Measurements from ENCODE around the gene PDCD2L.
A peak's percentile ranks its signal among the peaks of the same experiment; 100 is the strongest.

PDCD2L gene

GRCh38 chr19:34430738-34431625 is 26.8 kb downstream of the PDCD2L start:
- DNase-seq (ENCODE audit: low read depth): no peak
- no peak overlapping the region for H3K4me3 ChIP-seq (ENCODE audit: low read length)
- TF ChIP-seq, protein P1, sequence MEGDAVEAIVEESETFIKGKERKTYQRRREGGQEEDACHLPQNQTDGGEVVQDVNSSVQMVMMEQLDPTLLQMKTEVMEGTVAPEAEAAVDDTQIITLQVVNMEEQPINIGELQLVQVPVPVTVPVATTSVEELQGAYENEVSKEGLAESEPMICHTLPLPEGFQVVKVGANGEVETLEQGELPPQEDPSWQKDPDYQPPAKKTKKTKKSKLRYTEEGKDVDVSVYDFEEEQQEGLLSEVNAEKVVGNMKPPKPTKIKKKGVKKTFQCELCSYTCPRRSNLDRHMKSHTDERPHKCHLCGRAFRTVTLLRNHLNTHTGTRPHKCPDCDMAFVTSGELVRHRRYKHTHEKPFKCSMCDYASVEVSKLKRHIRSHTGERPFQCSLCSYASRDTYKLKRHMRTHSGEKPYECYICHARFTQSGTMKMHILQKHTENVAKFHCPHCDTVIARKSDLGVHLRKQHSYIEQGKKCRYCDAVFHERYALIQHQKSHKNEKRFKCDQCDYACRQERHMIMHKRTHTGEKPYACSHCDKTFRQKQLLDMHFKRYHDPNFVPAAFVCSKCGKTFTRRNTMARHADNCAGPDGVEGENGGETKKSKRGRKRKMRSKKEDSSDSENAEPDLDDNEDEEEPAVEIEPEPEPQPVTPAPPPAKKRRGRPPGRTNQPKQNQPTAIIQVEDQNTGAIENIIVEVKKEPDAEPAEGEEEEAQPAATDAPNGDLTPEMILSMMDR (conservative IDR thresholded peaks at IDR 0.05; ENCODE audit: low read depth, low read length): peak; percentile 81

DNA sequence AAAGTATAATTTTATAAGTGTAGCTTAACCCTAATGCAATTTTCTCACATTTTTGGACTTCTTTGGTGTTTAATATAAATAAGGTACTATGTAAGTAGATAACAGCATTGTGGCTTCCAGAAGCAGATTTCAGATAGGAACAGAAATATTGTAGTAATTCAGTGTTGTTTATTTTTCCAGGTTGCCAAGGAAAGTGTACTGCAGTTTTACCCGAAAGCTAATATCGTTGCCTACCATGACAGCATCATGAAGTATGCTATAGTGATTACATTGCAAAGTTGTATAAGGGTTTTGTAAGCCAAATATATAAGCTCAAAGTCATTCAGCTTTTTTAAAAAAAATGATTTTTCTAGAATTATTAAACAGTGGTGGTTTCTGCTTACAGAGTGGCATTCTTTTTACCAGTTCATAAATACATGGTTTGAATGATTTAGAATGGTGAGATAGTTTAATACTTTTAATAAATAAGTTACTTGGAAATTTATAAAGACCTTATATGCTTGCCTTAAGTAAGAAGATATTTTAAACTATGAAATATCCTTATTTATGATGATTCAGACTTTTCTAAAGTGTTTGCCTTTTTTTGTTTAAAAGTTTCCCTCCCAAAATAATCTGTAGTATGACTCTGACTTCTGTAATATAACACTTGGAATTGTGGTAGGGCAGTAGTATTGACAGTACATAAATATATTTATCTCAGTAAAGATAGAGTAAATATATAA is 27.6 kb downstream of the PDCD2L start:
- no peak overlapping the region for H3K4me3 ChIP-seq (ENCODE audit: low read length)
- TF ChIP-seq, protein P1 (conservative IDR thresholded peaks at IDR 0.05; ENCODE audit: low read depth, low read length): no peak
- DNase-seq (ENCODE audit: low read depth): no peak

GRCh38 chr19:34432797-34433196 is 28.6 kb downstream of the PDCD2L start:
- TF ChIP-seq, protein P1 (conservative IDR thresholded peaks at IDR 0.05; ENCODE audit: low read depth, low read length): no peak
- DNase-seq (ENCODE audit: low read depth): peak; percentile 76
- no peak overlapping the region for H3K4me3 ChIP-seq (ENCODE audit: low read length)

DNA sequence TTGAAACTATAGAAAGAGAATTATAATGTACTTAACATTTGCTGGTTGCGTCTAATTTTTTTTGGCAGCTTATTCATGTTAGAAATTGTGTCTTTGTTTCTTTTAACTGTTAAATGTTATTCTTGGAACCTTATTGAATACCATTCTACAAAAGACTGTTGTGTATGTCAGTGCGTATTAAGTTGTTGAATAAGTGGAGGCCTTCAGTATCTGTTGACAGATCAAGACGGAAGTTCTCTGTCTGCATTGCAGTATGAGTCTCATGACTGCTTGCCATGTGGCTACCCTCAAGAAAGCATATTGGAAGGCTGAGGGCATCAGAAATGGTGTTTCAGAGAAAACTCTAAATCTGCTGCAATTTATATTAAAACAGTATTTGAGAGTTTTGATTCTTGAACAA is 32.5 kb downstream of the PDCD2L start:
- TF ChIP-seq, protein P1 (conservative IDR thresholded peaks at IDR 0.05; ENCODE audit: low read depth, low read length): no peak
- no peak for DNase-seq (ENCODE audit: low read depth)
- H3K4me3 ChIP-seq (ENCODE audit: low read length): no peak overlapping the region

DNA sequence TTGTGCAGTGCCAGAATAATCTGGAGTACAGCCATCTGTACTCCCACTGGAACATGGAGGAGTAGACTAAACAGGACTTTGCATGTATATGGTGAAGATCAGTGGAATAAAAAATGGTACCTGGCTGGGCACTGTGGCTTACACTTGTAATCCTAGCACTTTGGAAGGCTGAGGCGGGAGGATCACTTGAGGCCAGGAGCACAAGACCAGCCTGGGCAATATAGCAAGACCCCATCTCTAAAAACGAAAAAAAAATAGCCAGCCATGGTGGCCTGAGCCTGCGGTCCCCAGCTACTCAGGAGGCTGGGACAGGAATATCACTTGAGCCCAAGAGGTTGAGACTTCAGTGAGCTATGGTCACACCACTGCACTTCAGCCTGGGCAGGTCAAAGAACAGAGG is 44.0 kb downstream of the PDCD2L start:
- DNase-seq (ENCODE audit: low read depth): no peak
- TF ChIP-seq, protein P1 (conservative IDR thresholded peaks at IDR 0.05; ENCODE audit: low read depth, low read length): no peak
- no peak overlapping the region for H3K4me3 ChIP-seq (ENCODE audit: low read length)

GRCh38 chr19:34452723-34453122 is 48.5 kb downstream of the PDCD2L start:
- TF ChIP-seq, protein P1 (conservative IDR thresholded peaks at IDR 0.05; ENCODE audit: low read depth, low read length): no peak
- DNase-seq (ENCODE audit: low read depth): no peak
- no peak overlapping the region for H3K4me3 ChIP-seq (ENCODE audit: low read length)

Measured in retinal pigment epithelial cell (primary cell).